Endothelial cell of umbilical vein (primary cell): Measurements from ENCODE around the gene PKNOX1. TPM values are rescaled to one million over a fixed set of nuclear protein-coding genes. Genes with fewer than 3 reads are reported as not detected.
"Not testable (repeated sequence)": the region's sequence is repeated elsewhere in the genome, so short reads cannot be mapped to it uniquely, and the experiment has no call there.

ENCODE experiments used
- BruUV-seq: library from RNA; stranded (reverse); fragments of 400-500 nt; replicated peaks from 2 replicates; lab custom pipeline; 2021; lab: Mats Ljungman, UMichigan
- CTCF ChIA-PET: fragments of 300-600, 350-600 bp; sonication (Branson Sonifier 250); formaldehyde crosslinking; loops from one replicate; lab custom pipeline; 2021; ENCODE audit warnings: antibody characterized with exemption, inconsistent platforms; lab: Charles Lee
- POLR2A ChIA-PET: fragments of 300-600, 350-600 bp; sonication (Branson Sonifier 250); formaldehyde crosslinking; loops from one replicate; lab custom pipeline; 2021; ENCODE audit warnings: antibody characterized with exemption, inconsistent platforms; lab: Charles Lee
- DNase-seq: peaks from one replicate; pipeline ENCODE4 v3.0.0-alpha.2; 2011; ENCODE audit warnings: low read depth, low spot score
- FAIRE-seq: peaks from 2 replicates; lab custom pipeline; 2011; peaks lifted over from hg19 to GRCh38; lab: Jason Lieb, UNC
- H2AFZ ChIP-seq: 2 replicates; pipeline ENCODE4 v1.6.0; 2012; ENCODE audit warnings: low read depth, low read length, control low read depth, inconsistent platforms
- H3K27ac ChIP-seq: 2 replicates; pipeline ENCODE4 v1.5.1; 2011; ENCODE audit warnings: low read depth, mild to moderate bottlenecking, control low read depth, low read length, moderate library complexity; ENCODE audit not compliant: insufficient read depth
- H3K27me3 ChIP-seq, 2 experiments: 2 replicates each; pipeline versions ENCODE4 v1.6.0 to v1.6.1; 2011; ENCODE audit warnings: low read length in 2 of 2, mixed read lengths in 1 of 2; ENCODE audit not compliant: control insufficient read depth in 2 of 2, insufficient read depth in 2 of 2
- H3K36me3 ChIP-seq, 2 experiments: 2 replicates in 1 of 2; 3 replicates in 1 of 2; pipeline ENCODE4 v1.5.1; 2011; ENCODE audit warnings: low read length in 2 of 2, mild to moderate bottlenecking in 1 of 2, moderate library complexity in 1 of 2; ENCODE audit not compliant: control insufficient read depth in 2 of 2, insufficient read depth in 2 of 2; ENCODE audit errors: extremely low read depth in 1 of 2
- H3K4me1 ChIP-seq: 3 replicates; pipeline ENCODE4 v1.5.1; 2011; ENCODE audit warnings: mild to moderate bottlenecking, low read length; ENCODE audit not compliant: control insufficient read depth, insufficient read depth; ENCODE audit errors: extremely low read depth
- H3K4me2 ChIP-seq: 2 replicates; pipeline ENCODE4 v1.6.1; 2011; ENCODE audit warnings: low read length, control low read depth, mixed read lengths; ENCODE audit not compliant: insufficient read depth
- H3K4me3 ChIP-seq, 3 experiments: fragments of 200-600 bp in 1 of 3; sonication (generic), shearing (Covaris generic) in 1 of 3; replicated peaks in 1 of 3; 2 replicates each; pipeline ENCODE4 v1.5.1; 2011 to 2016; ENCODE audit warnings: control low read depth in 3 of 3, low read length in 3 of 3, mild to moderate bottlenecking in 2 of 3, inconsistent platforms in 1 of 3, low read depth in 1 of 3, moderate library complexity in 1 of 3; ENCODE audit not compliant: insufficient read depth in 1 of 3
- H3K79me2 ChIP-seq: 2 replicates; pipeline ENCODE4 v1.6.0; 2012; ENCODE audit warnings: low read length, inconsistent platforms; ENCODE audit not compliant: control insufficient read depth, insufficient read depth
- H3K9ac ChIP-seq: replicated peaks from 2 replicates; pipeline ENCODE3; 2011; ENCODE audit warnings: low read length, control low read depth; ENCODE audit not compliant: insufficient read depth; ENCODE audit errors: extremely low read depth
- H3K9me1 ChIP-seq: replicated peaks from 3 replicates; pipeline ENCODE4 v1.6.0; 2011; ENCODE audit warnings: mild to moderate bottlenecking, low read length; ENCODE audit not compliant: control insufficient read depth, insufficient read depth; ENCODE audit errors: extremely low read depth
- H3K9me3 ChIP-seq: replicated peaks from 2 replicates; pipeline ENCODE4 v1.5.1; 2012; ENCODE audit warnings: low read length, inconsistent platforms; ENCODE audit not compliant: control insufficient read depth, insufficient read depth
- H4K20me1 ChIP-seq: replicated peaks from 2 replicates; pipeline ENCODE3; 2011; ENCODE audit warnings: mild to moderate bottlenecking, low read length; ENCODE audit not compliant: control insufficient read depth, insufficient read depth; ENCODE audit errors: extremely low read depth
- dilution Hi-C: fragments of 300-500 bp; cut with MboI; formaldehyde crosslinking; loops from one replicate; pipeline ENCODE4 v1.15.0; 2019; ENCODE audit warnings: low sequenced_read_pairs; ENCODE audit not compliant: extremely low pct_ligation_motif_present
- intact Hi-C: fragments of 100-400 bp; cut with micrococcal nuclease; formaldehyde crosslinking; loops from one replicate; pipeline ENCODE4 v1.10.0; 2022
- polyA plus RNA-seq, 4 experiments: library from polyadenylated mRNA; depleted of rRNA in 3 of 4; stranded (reverse) in 3 of 4; unstranded in 1 of 4; fragments of >200 nt; gene quantifications; 2 replicates each; pipeline versions ENCODE4 v1.2.1 to v1.2.3, GENCODE V29; 2011 to 2012; ENCODE audit warnings: missing spikeins in 1 of 4
- total RNA-seq: library from RNA; stranded (reverse); gene quantifications from 2 replicates; pipeline ENCODE4 v1.2.3, GENCODE V29; 2021

Gene PKNOX1
- total and polyA plus RNA-seq, 2 donors (not counting 3 experiments of a cell fraction or from before 2014, with no cell fraction given) = 16.6 to 23.6 TPM

GRCh38 chr21:43038659-43039044, 64.3 kb downstream of the PKNOX1 start:
- CTCF ChIA-PET, H3K79me2 ChIP-seq, H3K27ac ChIP-seq, H3K9ac ChIP-seq, H3K36me3 ChIP-seq, POLR2A ChIA-PET, BruUV-seq, intact Hi-C loops, FAIRE-seq, H3K9me1 ChIP-seq, H3K4me2 ChIP-seq, H3K27me3 ChIP-seq, dilution Hi-C loops, H3K9me3 ChIP-seq, H2AFZ ChIP-seq, H3K4me1 ChIP-seq, H3K4me3 ChIP-seq, H4K20me1 ChIP-seq, DNase-seq: not testable (repeated sequence)

- intact Hi-C loops, H3K27me3 ChIP-seq, CTCF ChIA-PET, FAIRE-seq, H3K9ac ChIP-seq, H3K9me1 ChIP-seq, DNase-seq, POLR2A ChIA-PET, dilution Hi-C loops, H3K36me3 ChIP-seq, H3K9me3 ChIP-seq, H2AFZ ChIP-seq, H4K20me1 ChIP-seq, H3K27ac ChIP-seq, H3K4me1 ChIP-seq, H3K4me3 ChIP-seq, BruUV-seq, H3K79me2 ChIP-seq, H3K4me2 ChIP-seq: not testable (repeated sequence)
These were observed 67.8 kb downstream of the PKNOX1 start for GRCh38 chr21:43042169-43042568.

- H3K79me2 ChIP-seq, H3K9ac ChIP-seq, H3K4me3 ChIP-seq, H4K20me1 ChIP-seq, H3K9me1 ChIP-seq, POLR2A ChIA-PET, H3K9me3 ChIP-seq, CTCF ChIA-PET, H3K36me3 ChIP-seq, intact Hi-C loops, DNase-seq, H3K27me3 ChIP-seq, dilution Hi-C loops, H3K4me1 ChIP-seq, BruUV-seq, H3K4me2 ChIP-seq, H2AFZ ChIP-seq, FAIRE-seq, H3K27ac ChIP-seq: not testable (repeated sequence)
These were observed 68.9 kb downstream of the PKNOX1 start for GRCh38 chr21:43043291-43043690.

GRCh38 chr21:43044547-43044946, 70.2 kb downstream of the PKNOX1 start:
- dilution Hi-C loops, BruUV-seq, FAIRE-seq, H3K9ac ChIP-seq, H3K27ac ChIP-seq, H3K9me1 ChIP-seq, H3K36me3 ChIP-seq, H2AFZ ChIP-seq, H3K4me3 ChIP-seq, H3K9me3 ChIP-seq, H3K4me1 ChIP-seq, intact Hi-C loops, H3K79me2 ChIP-seq, H4K20me1 ChIP-seq, H3K4me2 ChIP-seq, DNase-seq, POLR2A ChIA-PET, CTCF ChIA-PET, H3K27me3 ChIP-seq: not testable (repeated sequence)
